ENCODE data around the gene CHST8.
"Not testable (repeated sequence)": the region's sequence is repeated elsewhere in the genome, so short reads cannot be mapped to it uniquely, and the experiment has no call there.

Gene CHST8

GRCh38 chr19:33695547-33695946, 73.8 kb downstream of the CHST8 start:
- not testable (repeated sequence) for H3K27me3 Mint-ChIP-seq; H3K9me3 Mint-ChIP-seq; H3K36me3 Mint-ChIP-seq (ENCODE audit: low read depth); H3K4me1 Mint-ChIP-seq; H3K27ac Mint-ChIP-seq; H3K4me3 Mint-ChIP-seq; DNase-seq; ATAC-seq

- Mint-ChIP-seq H3K4me1 (no peaks in the 10 kb centered on the region), H3K4me3 (no peak overlapping the region), H3K9me3 (no peaks in the 10 kb centered on the region), H3K27me3 (peaks cover 2% of the 10 kb centered on the region), H3K27ac (no peak overlapping the region), H3K36me3 (ENCODE audit: low read depth) (no peaks in the 10 kb centered on the region)
- ATAC-seq, result no peak
- no peak for DNase-seq
Observed at GRCh38 chr19:33697766-33698165, 76.0 kb downstream of the CHST8 start.

GRCh38 chr19:33698576-33699435, 77.1 kb downstream of the CHST8 start:
- ATAC-seq, result no peak
- Mint-ChIP-seq H3K27ac (no peak overlapping the region), H3K9me3 (no peaks in the 10 kb centered on the region), H3K27me3 (peaks cover 2% of the 10 kb centered on the region), H3K4me1 (no peaks in the 10 kb centered on the region), H3K4me3 (no peak overlapping the region), H3K36me3 (ENCODE audit: low read depth) (no peaks in the 10 kb centered on the region)
- DNase-seq, result no peak

GRCh38 chr19:33699754-33700407, 78.1 kb downstream of the CHST8 start:
- no peaks in the 10 kb centered on the region for H3K36me3 Mint-ChIP-seq (ENCODE audit: low read depth)
- peaks cover 2% of the 10 kb centered on the region for H3K27me3 Mint-ChIP-seq
- no peaks in the 10 kb centered on the region for H3K4me1 Mint-ChIP-seq
- no peaks in the 10 kb centered on the region for H3K9me3 Mint-ChIP-seq
- no peak for DNase-seq
- ATAC-seq, result no peak
- H3K4me3 Mint-ChIP-seq, result no peak overlapping the region
- H3K27ac Mint-ChIP-seq, result no peak overlapping the region

DNA sequence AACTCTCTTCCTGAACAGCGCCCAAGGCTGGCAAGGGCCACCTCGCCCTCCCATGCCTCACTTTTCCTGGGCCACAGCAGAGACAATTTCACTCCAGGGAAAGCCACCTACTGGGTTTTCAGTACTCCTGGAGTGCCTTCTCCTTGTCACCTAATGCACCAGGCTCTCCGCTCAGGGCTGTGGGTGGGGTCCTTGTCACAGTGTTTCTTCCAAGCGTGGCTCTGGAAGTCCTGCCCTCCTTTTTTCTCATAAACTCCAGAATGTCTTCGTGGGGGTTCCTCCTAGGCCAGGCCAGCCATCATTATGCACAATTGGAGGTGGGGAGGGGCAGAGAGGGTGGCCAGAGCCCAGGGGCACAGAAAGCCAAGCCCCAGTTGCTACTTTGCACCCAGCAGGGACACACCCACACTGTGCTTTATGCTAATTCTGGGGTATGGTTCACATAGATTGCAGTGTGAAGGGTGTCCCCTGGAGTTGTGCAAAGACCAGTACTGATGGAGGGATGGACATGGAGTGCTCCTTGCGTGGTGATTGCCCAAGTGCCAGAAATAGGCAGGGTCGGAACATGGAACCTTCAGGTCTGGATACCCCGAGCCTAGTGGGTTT, 78.8 kb downstream of the CHST8 start:
- no peak for DNase-seq
- Mint-ChIP-seq H3K4me1 (no peaks in the 10 kb centered on the region), H3K36me3 (ENCODE audit: low read depth) (no peaks in the 10 kb centered on the region), H3K4me3 (no peak overlapping the region), H3K9me3 (no peaks in the 10 kb centered on the region), H3K27me3 (peaks cover 2% of the 10 kb centered on the region), H3K27ac (no peak overlapping the region)
- ATAC-seq, result no peak

GRCh38 chr19:33701565-33701964, 79.8 kb downstream of the CHST8 start:
- H3K27ac Mint-ChIP-seq, result no peak overlapping the region

GRCh38 chr19:33702606-33703437, 81.1 kb downstream of the CHST8 start:
- H3K36me3 Mint-ChIP-seq (ENCODE audit: low read depth), result no peaks in the 10 kb centered on the region
- H3K27ac Mint-ChIP-seq, result no peak overlapping the region
- H3K4me3 Mint-ChIP-seq, result no peak overlapping the region
- H3K9me3 Mint-ChIP-seq, result no peaks in the 10 kb centered on the region
- peaks cover 2% of the 10 kb centered on the region for H3K27me3 Mint-ChIP-seq
- no peaks in the 10 kb centered on the region for H3K4me1 Mint-ChIP-seq
- ATAC-seq (no peak), DNase-seq (no peak)

More at GRCh38 chr19:33701565-33701964, 79.8 kb downstream of the CHST8 start:
- Mint-ChIP-seq H3K9me3 (no peaks in the 10 kb centered on the region), H3K36me3 (ENCODE audit: low read depth) (no peaks in the 10 kb centered on the region), H3K4me1 (no peaks in the 10 kb centered on the region), H3K4me3 (no peak overlapping the region), H3K27me3 (peaks cover 2% of the 10 kb centered on the region)
- no peak for DNase-seq
- no peak for ATAC-seq

DNA sequence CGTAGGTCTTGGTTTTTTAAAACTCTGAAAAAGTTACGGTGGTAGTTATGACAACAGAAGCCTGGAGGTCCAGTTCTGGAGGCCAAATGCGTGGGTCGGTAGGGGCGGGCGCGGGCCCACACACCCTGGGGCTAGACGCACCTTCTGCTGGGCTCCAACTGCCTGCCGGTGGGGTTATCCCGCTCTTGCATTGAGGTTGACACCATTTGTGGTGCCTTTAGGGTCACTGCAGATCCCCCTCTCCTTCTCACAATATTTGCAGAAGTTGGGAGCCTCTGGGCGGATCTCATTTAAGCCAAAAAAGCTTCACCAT, 81.6 kb downstream of the CHST8 start:
- Mint-ChIP-seq H3K4me3 (no peak overlapping the region), H3K9me3 (no peaks in the 10 kb centered on the region), H3K27me3 (peaks cover 2% of the 10 kb centered on the region), H3K27ac (no peak overlapping the region), H3K36me3 (ENCODE audit: low read depth) (no peaks in the 10 kb centered on the region), H3K4me1 (no peaks in the 10 kb centered on the region)
- ATAC-seq (no peak), DNase-seq (no peak)

DNA sequence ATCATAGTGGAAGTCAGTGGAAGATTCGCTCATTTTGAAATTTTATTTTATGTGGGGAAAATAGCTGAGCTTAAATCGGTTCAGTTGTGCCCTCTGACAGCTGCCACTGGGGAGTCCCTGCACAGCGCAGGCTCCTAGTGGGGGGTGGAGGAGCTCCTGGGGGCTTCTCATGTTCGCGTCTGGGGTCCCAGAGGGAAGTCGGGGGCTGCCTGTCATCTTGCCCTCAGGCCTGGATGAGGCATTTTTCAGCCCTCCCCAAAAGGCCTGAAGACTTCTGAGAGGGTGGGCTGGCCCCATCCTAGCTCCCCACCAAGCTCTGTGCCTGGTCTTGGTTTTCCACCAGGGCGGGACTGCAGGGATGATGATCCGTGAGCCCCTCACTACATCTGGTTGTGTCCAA, 82.1 kb downstream of the CHST8 start:
- DNase-seq (no peak), ATAC-seq (no peak)
- Mint-ChIP-seq H3K9me3 (no peaks in the 10 kb centered on the region), H3K4me1 (no peaks in the 10 kb centered on the region), H3K4me3 (no peak overlapping the region), H3K36me3 (ENCODE audit: low read depth) (no peaks in the 10 kb centered on the region), H3K27ac (no peak overlapping the region), H3K27me3 (peaks cover 2% of the 10 kb centered on the region)

- H3K36me3 Mint-ChIP-seq (ENCODE audit: low read depth), result no peaks in the 10 kb centered on the region
- H3K9me3 Mint-ChIP-seq, result no peaks in the 10 kb centered on the region
- no peaks in the 10 kb centered on the region for H3K27me3 Mint-ChIP-seq
- no peak overlapping the region for H3K4me3 Mint-ChIP-seq
- ATAC-seq (no peak), DNase-seq (no peak)
- H3K27ac Mint-ChIP-seq, result no peak overlapping the region
- H3K4me1 Mint-ChIP-seq, result no peaks in the 10 kb centered on the region
Observed at GRCh38 chr19:33704271-33704670, 82.5 kb downstream of the CHST8 start.

DNA sequence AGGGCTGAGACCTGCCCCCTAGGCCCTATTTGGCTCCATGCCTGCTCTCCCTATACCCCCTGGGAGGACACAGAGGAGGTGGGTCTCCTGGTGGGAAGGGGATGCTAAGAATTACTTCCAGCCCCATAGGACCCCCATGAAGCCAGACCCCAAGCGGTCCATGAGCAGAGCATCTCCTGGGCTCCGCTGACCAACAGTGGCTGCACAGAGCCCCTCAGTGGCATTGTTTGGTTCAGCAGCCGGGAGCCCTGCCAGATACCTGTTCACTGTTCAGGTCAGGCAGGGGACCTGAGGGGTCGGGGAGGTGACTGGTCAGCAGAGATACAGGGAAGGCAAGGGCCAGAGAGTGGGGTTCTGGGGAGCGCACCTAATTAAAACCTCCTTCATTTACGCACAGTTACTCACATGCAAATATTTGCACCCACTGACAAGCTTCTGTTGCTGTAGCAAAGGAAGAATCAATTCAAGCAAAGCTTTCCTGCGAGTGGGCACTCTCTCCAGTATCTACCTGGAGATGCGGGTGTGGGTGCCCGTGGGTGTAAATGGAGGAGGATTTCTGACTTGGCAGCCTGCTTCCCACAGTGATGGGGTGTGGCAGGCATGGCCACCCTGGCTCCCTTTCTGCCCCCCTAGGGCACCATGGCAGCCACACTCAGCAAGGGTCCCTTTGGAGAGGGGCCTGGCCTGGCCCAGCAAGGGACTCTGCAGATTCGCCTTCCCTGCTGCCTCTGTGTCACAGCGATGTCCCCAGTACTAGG, 83.5 kb downstream of the CHST8 start:
- DNase-seq, result no peak
- H3K27me3 Mint-ChIP-seq, result peaks cover 4% of the 10 kb centered on the region
- H3K9me3 Mint-ChIP-seq, result peaks cover 5% of the 10 kb centered on the region
- H3K36me3 Mint-ChIP-seq (ENCODE audit: low read depth), result no peaks in the 10 kb centered on the region
- ATAC-seq, result no peak
- no peaks in the 10 kb centered on the region for H3K4me1 Mint-ChIP-seq
- H3K4me3 Mint-ChIP-seq, result no peak overlapping the region
- H3K27ac Mint-ChIP-seq, result no peak overlapping the region

GRCh38 chr19:33705860-33706259, 84.1 kb downstream of the CHST8 start:
- Mint-ChIP-seq H3K9me3 (peaks cover 7% of the 10 kb centered on the region), H3K27me3 (peaks cover 5% of the 10 kb centered on the region), H3K4me1 (no peaks in the 10 kb centered on the region), H3K27ac (no peak overlapping the region), H3K36me3 (ENCODE audit: low read depth) (no peaks in the 10 kb centered on the region), H3K4me3 (no peak overlapping the region)
- DNase-seq, result no peak
- ATAC-seq, result no peak

- Mint-ChIP-seq H3K4me3 (no peak overlapping the region), H3K27ac (no peak overlapping the region), H3K9me3 (peaks cover 7% of the 10 kb centered on the region), H3K4me1 (no peaks in the 10 kb centered on the region), H3K36me3 (ENCODE audit: low read depth) (no peaks in the 10 kb centered on the region), H3K27me3 (peaks cover 5% of the 10 kb centered on the region)
- no peak for ATAC-seq
- no peak for DNase-seq
Observed at GRCh38 chr19:33706631-33707030, 84.9 kb downstream of the CHST8 start.

DNA sequence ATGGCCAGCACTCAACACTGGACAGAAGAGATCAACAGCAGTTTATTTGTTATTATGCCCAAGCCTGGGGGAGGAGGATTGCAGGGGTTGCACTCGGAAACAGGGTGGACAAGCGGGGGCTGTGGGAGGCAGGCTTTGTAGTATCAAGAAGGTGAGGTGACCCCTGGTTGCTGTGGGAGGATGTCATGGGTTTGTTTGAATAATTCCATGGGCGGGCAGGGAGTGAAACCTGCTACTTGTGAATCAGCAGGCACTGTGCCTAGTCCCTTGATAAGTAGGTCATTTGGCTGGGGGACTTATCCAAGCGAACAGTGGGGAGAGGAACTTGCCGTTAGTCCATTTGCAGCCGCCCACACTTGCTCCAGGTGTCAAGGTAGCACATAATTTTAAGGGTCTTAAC, 90.5 kb downstream of the CHST8 start:
- Mint-ChIP-seq H3K4me1 (no peaks in the 10 kb centered on the region), H3K27ac (no peak overlapping the region), H3K9me3 (peaks cover 22% of the 10 kb centered on the region), H3K36me3 (ENCODE audit: low read depth) (no peaks in the 10 kb centered on the region), H3K27me3 (peaks cover 5% of the 10 kb centered on the region), H3K4me3 (no peak overlapping the region)
- no peak for ATAC-seq
- DNase-seq, result no peak
